Osteocyte (in vitro differentiated cells): Measurements from ENCODE around the gene RPS21. TPM values are rescaled to one million over a fixed set of nuclear protein-coding genes. Genes with fewer than 3 reads are reported as not detected.
A peak's percentile ranks its signal among the peaks of the same experiment; 100 is the strongest.

ENCODE experiments used
- DNase-seq: peaks from one replicate; pipeline ENCODE4 v3.0.0; 2021; ENCODE audit warnings: mixed read lengths; ENCODE audit not compliant: unreplicated experiment; ENCODE audit errors: extremely low spot score
- H3K27ac Mint-ChIP-seq: one replicate; pipeline ENCODE4 v1.8.0; 2021; ENCODE audit warnings: mild to moderate bottlenecking, mixed read lengths; ENCODE audit not compliant: unreplicated experiment
- H3K27me3 Mint-ChIP-seq: one replicate; pipeline ENCODE4 v1.8.0; 2021; ENCODE audit warnings: mixed read lengths; ENCODE audit not compliant: unreplicated experiment
- H3K36me3 Mint-ChIP-seq: one replicate; pipeline ENCODE4 v1.8.0; 2021; ENCODE audit warnings: mixed read lengths; ENCODE audit not compliant: unreplicated experiment
- H3K4me1 Mint-ChIP-seq: one replicate; pipeline ENCODE4 v1.8.0; 2021; ENCODE audit warnings: mixed read lengths; ENCODE audit not compliant: unreplicated experiment
- H3K4me3 Mint-ChIP-seq: one replicate; pipeline ENCODE4 v1.8.0; 2021; ENCODE audit warnings: mild to moderate bottlenecking, moderate library complexity, mixed read lengths; ENCODE audit not compliant: unreplicated experiment
- H3K9me3 Mint-ChIP-seq: one replicate; pipeline ENCODE4 v1.8.0; 2021; ENCODE audit warnings: mixed read lengths; ENCODE audit not compliant: unreplicated experiment
- total RNA-seq: library from RNA; stranded (reverse); gene quantifications from 2 replicates; pipeline ENCODE4 v1.2.1, GENCODE V29; 2021
- TF ChIP-seq, protein P1 (sequence below): fragments of 200-600 bp; sonication (generic); IDR thresholded peaks from 2 replicates; pipeline ENCODE4 v1.5.0; 2021; ENCODE audit warnings: antibody characterized with exemption, mild to moderate bottlenecking, moderate library complexity

The RPS21 gene
- total RNA-seq, 1 donor from 2014 or later: 1,013 TPM

DNA sequence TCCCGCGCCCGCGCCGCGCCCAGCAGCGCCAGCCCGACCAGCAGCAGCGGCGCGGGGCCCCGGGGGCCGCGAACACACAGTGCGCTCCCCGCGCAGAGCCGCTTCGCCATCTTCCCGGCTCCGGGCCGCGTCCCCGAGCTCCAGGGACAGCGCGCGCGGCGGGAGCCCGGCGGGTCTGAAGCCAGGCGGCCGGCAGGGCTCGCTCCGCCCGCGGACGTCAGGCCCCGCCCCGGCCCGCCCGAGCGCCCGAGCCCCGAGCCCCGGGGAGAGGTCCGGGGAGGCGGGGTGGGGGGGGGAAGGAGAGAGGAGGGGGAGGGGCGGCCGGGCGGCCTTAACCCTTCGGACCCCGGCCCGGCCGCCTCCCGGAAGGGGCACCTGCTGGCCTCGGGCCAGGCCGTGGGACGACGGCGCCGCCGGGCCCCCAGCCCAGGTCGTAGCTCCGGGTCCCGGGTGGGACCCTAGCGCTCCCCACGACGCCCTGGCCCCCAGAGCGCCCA, 19.7 kb upstream of the RPS21 start, which contains the start of gene LAMA5:
TSS of gene LAMA5 (minus strand) at position 177 of the 497 bp plus-strand sequence. CDS start at position 110, 67 bp downstream.
- peaks cover 59% of the 10 kb centered on the region for H3K4me1 Mint-ChIP-seq
- DNase-seq: no peak
- no peaks in the 10 kb centered on the region for H3K36me3 Mint-ChIP-seq
- H3K27ac Mint-ChIP-seq: no peak within 1 kb of the TSS
- TF ChIP-seq, protein P1, sequence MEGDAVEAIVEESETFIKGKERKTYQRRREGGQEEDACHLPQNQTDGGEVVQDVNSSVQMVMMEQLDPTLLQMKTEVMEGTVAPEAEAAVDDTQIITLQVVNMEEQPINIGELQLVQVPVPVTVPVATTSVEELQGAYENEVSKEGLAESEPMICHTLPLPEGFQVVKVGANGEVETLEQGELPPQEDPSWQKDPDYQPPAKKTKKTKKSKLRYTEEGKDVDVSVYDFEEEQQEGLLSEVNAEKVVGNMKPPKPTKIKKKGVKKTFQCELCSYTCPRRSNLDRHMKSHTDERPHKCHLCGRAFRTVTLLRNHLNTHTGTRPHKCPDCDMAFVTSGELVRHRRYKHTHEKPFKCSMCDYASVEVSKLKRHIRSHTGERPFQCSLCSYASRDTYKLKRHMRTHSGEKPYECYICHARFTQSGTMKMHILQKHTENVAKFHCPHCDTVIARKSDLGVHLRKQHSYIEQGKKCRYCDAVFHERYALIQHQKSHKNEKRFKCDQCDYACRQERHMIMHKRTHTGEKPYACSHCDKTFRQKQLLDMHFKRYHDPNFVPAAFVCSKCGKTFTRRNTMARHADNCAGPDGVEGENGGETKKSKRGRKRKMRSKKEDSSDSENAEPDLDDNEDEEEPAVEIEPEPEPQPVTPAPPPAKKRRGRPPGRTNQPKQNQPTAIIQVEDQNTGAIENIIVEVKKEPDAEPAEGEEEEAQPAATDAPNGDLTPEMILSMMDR: no peak
- H3K27me3 Mint-ChIP-seq: no peaks in the 10 kb centered on the region
- H3K4me3 Mint-ChIP-seq: peak within 1 kb of the TSS; percentile 65
- H3K9me3 Mint-ChIP-seq: no peaks in the 10 kb centered on the region

DNA sequence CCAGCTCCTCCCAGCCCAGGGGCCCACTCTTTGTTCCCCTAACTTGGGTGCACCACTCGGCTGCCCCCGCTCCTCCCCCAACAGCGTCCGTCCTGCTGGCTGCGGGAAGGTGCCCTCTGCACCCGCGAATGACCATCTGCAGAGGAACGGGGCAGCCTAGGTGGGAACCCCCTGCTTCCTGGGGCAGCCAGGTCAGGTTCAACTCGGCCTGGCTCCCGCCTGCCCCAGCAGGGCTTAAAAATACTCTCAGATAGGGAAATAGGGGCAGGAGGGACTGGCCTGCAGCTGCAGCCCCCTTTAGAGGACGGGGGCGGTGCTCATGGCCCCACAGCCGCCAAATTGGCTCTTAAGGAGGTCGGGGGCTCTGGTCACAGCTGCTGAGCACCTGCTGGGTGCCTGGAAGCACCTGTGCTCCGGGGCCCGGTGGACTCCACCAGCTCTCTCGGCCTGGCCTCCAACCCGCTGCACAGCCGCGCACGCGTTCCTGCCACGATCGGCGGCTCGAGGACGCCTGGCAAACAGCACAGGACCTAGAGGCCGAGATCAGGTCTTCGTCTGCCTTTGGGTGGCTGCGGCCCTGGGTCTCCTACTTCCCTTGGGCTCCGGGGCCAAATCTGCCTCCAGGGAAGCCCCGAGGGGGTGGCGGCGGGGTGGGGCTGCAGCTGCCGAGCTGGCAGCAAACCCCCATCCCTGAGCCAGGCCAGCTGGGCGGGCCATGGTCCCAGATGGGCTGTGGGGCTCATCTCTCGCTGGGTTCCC, 19.1 kb upstream of the RPS21 start:
- Mint-ChIP-seq H3K4me3 (peak overlapping the region; percentile 60), H3K27ac (peak overlapping the region; percentile 31), H3K36me3 (no peaks in the 10 kb centered on the region), H3K4me1 (peaks cover 53% of the 10 kb centered on the region), H3K9me3 (no peaks in the 10 kb centered on the region), H3K27me3 (no peaks in the 10 kb centered on the region)
- DNase-seq: no peak
- TF ChIP-seq, protein P1: no peak

DNA sequence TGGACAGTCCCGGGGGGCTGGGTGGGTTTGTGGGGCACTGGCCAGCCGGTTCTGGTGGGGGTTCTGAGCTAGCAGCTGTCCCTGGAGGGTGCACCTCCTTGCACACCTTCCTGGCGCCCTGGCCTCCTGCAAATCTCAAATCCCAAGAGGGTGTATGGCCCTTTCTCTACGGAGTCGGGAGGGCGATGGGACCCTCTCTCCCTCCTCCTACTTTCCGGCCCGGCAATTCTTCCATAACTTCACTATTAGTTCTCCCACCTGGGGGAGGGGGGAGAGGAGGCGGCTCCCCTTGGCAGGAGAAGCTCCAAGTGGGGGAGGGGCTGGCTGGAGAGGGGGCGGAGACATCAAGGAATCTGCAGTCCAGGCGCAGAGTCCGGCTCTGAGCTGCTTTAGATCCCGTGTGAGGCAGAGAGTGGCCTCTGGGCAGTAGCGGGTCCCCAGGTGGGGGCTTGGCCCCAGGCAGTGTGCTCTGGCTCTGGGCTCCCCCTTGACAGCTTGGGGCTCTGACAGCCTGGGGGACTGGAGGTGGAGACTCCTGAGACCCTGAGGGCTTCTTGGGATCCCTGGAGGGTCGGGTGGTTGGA, 18.4 kb upstream of the RPS21 start:
- Mint-ChIP-seq H3K27ac (peak overlapping the region; percentile 31), H3K4me3 (peak overlapping the region; percentile 42), H3K4me1 (peaks cover 55% of the 10 kb centered on the region), H3K9me3 (no peaks in the 10 kb centered on the region), H3K27me3 (no peaks in the 10 kb centered on the region), H3K36me3 (no peaks in the 10 kb centered on the region)
- DNase-seq: no peak
- TF ChIP-seq, protein P1: no peak

DNA sequence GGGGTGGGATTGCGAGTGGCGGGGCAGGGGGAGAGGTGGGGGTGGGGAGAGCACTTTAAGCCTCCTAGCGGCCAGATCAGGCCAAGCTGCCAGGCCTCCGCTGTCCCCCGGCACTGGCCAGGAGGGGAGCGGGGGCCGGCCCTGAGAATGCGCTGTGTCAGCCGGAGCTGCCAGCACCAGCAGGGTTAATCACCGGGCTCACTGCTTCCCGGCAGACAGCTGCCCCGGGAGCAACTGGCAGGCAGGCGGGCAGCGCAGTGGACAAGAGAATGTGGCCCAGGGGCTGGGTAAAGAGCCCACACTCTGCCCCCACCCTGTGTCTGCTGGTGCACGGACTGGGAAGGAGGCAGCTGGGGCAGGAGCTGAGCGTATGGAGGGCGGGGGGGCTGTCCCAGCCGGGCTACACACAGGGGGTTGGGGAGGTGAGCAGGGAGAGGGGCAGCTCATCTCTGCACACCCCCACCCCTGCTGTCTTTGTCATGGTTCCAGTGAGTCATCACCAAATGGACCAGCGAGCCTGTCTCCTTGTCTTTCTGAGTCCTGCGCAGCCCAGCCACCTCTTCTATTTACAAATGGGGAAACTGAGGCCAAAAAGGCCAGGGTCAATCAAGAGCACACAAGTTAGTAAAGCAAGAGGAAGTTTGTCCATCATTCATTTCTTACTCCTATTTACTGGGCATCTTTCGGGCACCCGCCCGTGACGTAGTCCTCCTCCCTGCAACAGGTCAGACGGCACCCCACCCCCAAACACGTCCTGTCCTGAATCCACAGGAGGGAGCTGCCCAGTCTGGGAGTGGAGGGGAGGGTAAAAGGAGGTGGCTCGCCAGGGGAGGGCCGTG, 17.7 kb upstream of the RPS21 start:
- DNase-seq: no peak
- peaks cover 50% of the 10 kb centered on the region for H3K4me1 Mint-ChIP-seq
- peak overlapping the region; percentile 81 for H3K27ac Mint-ChIP-seq

More for the DNA sequence above, 17.7 kb upstream of the RPS21 start:
- peak overlapping the region; percentile 53 for H3K4me3 Mint-ChIP-seq
- TF ChIP-seq, protein P1: peak; percentile 69
- no peaks in the 10 kb centered on the region for H3K27me3 Mint-ChIP-seq
- no peaks in the 10 kb centered on the region for H3K36me3 Mint-ChIP-seq
- H3K9me3 Mint-ChIP-seq: no peaks in the 10 kb centered on the region
